ENCODE results near the gene RAB40C. TPM values are rescaled to one million over a fixed set of nuclear protein-coding genes. Genes with fewer than 3 reads are reported as not detected.

The RAB40C gene
- total and polyA plus RNA-seq, 10 of the 15 experiments (the other 5 are each of a cell fraction or from before 2014, with no cell fraction given): 0.06 to 12.8 (median 4.6) TPM

DNA sequence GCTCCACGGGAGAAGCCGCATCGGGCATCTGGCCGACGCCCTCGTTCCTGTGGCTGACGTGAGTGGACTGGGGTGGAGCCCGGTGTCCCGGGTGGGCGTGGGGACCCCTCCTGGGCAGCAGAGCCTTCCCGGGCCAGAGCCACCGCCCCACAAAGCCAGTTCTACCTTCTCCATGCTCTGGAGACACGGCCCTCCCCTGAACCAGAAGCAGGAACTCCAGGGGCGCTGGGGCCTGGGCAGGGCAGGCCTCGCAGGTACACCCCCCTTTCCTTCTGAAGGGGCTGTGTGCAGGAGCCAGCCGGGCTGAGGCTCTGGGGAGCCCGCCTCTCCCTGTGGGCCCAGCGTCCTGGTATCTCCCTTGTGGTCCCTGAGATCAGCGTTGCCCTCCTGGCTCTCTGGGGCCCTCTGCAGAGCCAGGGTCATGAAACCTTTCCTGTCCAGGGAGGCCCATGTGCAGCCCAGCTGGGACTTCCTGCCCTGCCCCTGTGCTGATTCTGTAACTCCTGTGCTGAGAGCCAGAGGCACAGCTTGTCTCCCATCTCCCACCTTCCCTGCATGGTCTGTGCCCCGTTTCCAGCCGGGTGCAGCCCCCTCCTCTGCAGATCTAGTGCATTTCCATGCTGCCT lies 13.6 kb upstream of the RAB40C start:
- SMC1A ChIA-PET (ENCODE audit: uncharacterized antibody, unreplicated experiment): no interaction called here
- Histone ChIP-seq H4K20me1 (ENCODE audit: control insufficient read depth, insufficient read depth) (no peaks in the 10 kb centered on the region), H3K9me3 (replicated peaks; ENCODE audit: control insufficient read depth, insufficient read depth, low read length) (no peaks in the 10 kb centered on the region), H3K4me2 (ENCODE audit: control insufficient read depth, insufficient read depth) (no peak overlapping the region), H3K9ac (ENCODE audit: control insufficient read depth, insufficient read depth, low read length) (no peak overlapping the region), H3K4me1 (ENCODE audit: control insufficient read depth, insufficient read depth, low read length) (no peaks in the 10 kb centered on the region), H3K36me3 (ENCODE audit: control insufficient read depth in 2 of 2, insufficient read depth in 2 of 2, low read length in 1 of 2) (no peaks in the 10 kb centered on the region; a peak in 2 of 4 replicates), H2AFZ (ENCODE audit: control insufficient read depth, low read depth, low read length) (no peak overlapping the region), H3K79me2 (ENCODE audit: control insufficient read depth, insufficient read depth, low read length) (no peaks in the 10 kb centered on the region), H3K27ac (ENCODE audit: control insufficient read depth, insufficient read depth) (no peak overlapping the region), H3K4me3 (no peak overlapping the region), H3K27me3 (replicated peaks in 1 of 2; ENCODE audit: control insufficient read depth in 2 of 2, insufficient read depth in 2 of 2, low read length in 1 of 2) (no peaks in the 10 kb centered on the region)
- in situ Hi-C loops (cut with MboI) (no loop called here), intact Hi-C loops (cut with micrococcal nuclease; ENCODE audit: unreplicated experiment) (no loop called here)
- RAD21 ChIA-PET (ENCODE audit: unreplicated experiment): no interaction called here
- ATAC-seq: no peak
- FAIRE-seq: no peak
- no TSS peak for BruUV-seq (replicated peaks)
- DNase-seq (ENCODE audit: low read depth, low spot score): no peak
- POLR2A ChIA-PET: no interaction called here
- CTCF ChIA-PET: interaction anchor here (1.0 kb wide), 1 partner anchor 60 kb away, joined by 4 read pairs; the partner anchor contains the start of gene METTL26
- 82% methylated on average over 21 of the region's 21 CpGs for WGBS (ENCODE audit: insufficient coverage, insufficient replicate concordance, low lambda C conversion rate, missing lambda C conversion rate)
- no peak for TF ChIP-seq NFYA (IDR thresholded peaks at IDR 0.05; ENCODE audit: borderline replicate concordance, low read depth, low read length)
- TF ChIP-seq SIN3A (IDR thresholded peaks at IDR 0.05; ENCODE audit: low read depth, low read length): no peak
- no peak for TF ChIP-seq BCL3 (IDR thresholded peaks at IDR 0.05; ENCODE audit: borderline replicate concordance, insufficient read depth, low read depth, low read length, poor library complexity, severe bottlenecking)
- no peak for TF ChIP-seq FOXK2 (IDR thresholded peaks at IDR 0.05)
- TF ChIP-seq SUZ12 (IDR thresholded peaks at IDR 0.05; ENCODE audit: unreplicated experiment): no peak
- TF ChIP-seq, protein P1, sequence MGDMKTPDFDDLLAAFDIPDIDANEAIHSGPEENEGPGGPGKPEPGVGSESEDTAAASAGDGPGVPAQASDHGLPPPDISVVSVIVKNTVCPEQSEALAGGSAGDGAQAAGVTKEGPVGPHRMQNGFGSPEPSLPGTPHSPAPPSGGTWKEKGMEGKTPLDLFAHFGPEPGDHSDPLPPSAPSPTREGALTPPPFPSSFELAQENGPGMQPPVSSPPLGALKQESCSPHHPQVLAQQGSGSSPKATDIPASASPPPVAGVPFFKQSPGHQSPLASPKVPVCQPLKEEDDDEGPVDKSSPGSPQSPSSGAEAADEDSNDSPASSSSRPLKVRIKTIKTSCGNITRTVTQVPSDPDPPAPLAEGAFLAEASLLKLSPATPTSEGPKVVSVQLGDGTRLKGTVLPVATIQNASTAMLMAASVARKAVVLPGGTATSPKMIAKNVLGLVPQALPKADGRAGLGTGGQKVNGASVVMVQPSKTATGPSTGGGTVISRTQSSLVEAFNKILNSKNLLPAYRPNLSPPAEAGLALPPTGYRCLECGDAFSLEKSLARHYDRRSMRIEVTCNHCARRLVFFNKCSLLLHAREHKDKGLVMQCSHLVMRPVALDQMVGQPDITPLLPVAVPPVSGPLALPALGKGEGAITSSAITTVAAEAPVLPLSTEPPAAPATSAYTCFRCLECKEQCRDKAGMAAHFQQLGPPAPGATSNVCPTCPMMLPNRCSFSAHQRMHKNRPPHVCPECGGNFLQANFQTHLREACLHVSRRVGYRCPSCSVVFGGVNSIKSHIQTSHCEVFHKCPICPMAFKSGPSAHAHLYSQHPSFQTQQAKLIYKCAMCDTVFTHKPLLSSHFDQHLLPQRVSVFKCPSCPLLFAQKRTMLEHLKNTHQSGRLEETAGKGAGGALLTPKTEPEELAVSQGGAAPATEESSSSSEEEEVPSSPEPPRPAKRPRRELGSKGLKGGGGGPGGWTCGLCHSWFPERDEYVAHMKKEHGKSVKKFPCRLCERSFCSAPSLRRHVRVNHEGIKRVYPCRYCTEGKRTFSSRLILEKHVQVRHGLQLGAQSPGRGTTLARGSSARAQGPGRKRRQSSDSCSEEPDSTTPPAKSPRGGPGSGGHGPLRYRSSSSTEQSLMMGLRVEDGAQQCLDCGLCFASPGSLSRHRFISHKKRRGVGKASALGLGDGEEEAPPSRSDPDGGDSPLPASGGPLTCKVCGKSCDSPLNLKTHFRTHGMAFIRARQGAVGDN (IDR thresholded peaks at IDR 0.05): no peak
- TF ChIP-seq RCOR1 (conservative IDR thresholded peaks at IDR 0.05; ENCODE audit: low read depth, low read length): no peak
- no peak for TF ChIP-seq MTA2 (IDR thresholded peaks at IDR 0.05; ENCODE audit: low read depth)
- TF ChIP-seq NFYB (IDR thresholded peaks at IDR 0.05; ENCODE audit: insufficient read depth, low read depth, low read length): no peak
- TF ChIP-seq E4F1 (IDR thresholded peaks at IDR 0.05; ENCODE audit: borderline replicate concordance, partially characterized antibody): no peak
- TF ChIP-seq RELA (IDR thresholded peaks at IDR 0.05; ENCODE audit: borderline replicate concordance, partially characterized antibody): no peak
